GM21360 (cell line): ENCODE results near the gene NCBP2L.

Experiments used
- ATAC-seq: cut with Tn5 transposase; IDR thresholded peaks from one replicate; pipeline ENCODE4 v1.9.1; 2021; ENCODE audit warnings: mild to moderate bottlenecking, moderate library complexity; ENCODE audit not compliant: unreplicated experiment

The NCBP2L gene

GRCh38 chrX:107777536-107777832 lies at the start of gene NCBP2L:
Gene NCBP2L (plus strand): TSS chrX:107777733. CDS start chrX:107794221, 16,488 bp downstream.
- ATAC-seq = no peak

DNA sequence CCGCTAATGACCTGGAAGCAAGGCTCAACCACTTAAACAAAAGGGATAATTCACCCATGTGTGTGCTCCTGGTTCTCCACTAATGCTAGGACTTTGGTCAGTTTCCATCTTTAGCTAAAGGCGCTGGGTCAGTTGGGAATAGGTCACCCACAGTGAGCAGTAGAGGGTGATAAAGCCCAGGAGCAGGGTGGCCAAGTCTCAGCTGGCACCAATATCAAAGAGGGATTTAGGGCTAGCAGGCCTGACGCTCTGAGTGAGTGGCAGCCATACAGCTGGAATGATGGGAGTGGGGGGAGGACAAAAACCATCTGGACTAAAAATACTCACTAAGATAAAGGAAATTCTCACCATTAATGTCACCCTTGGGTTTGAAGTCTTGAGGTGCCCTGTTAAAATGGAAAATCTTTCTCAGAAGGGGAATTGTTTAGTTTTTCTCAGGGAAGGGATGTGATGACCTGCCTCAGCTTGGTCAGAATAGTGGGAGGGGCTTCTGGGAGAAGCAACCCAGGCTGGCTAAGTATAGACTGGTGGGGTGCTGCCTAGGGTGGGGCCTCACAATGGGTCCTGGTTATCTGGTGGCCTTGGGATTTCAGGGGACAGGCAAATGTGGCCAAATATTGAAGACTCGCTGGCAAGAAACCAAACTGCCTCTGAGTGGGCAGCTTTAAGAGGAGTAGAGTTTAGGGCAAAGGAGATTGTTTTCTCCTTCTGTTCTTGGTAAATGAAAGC lies 49.0 kb upstream of the NCBP2L start:
- no peak for ATAC-seq

- peak; percentile 84 for ATAC-seq
Measured at GRCh38 chrX:107729558-107730297, 47.8 kb upstream of the NCBP2L start.

DNA sequence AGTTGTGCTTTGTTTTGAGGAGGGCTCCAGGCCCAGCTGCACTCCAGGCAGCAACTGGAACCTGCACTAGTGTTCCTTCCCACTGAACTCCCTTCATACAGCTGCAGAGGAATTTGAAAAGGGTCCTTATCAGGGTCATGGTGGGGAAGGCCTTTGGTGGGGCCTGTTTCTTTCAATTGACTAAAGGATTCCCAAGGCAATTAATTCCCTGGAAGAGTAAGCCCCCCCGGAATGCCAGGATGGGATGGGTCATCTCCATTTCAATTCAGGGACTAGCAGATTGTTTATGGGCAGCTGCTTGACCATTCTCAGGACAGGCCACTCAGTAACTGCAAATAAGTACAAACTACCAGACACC lies 47.3 kb upstream of the NCBP2L start:
- ATAC-seq = no peak

DNA sequence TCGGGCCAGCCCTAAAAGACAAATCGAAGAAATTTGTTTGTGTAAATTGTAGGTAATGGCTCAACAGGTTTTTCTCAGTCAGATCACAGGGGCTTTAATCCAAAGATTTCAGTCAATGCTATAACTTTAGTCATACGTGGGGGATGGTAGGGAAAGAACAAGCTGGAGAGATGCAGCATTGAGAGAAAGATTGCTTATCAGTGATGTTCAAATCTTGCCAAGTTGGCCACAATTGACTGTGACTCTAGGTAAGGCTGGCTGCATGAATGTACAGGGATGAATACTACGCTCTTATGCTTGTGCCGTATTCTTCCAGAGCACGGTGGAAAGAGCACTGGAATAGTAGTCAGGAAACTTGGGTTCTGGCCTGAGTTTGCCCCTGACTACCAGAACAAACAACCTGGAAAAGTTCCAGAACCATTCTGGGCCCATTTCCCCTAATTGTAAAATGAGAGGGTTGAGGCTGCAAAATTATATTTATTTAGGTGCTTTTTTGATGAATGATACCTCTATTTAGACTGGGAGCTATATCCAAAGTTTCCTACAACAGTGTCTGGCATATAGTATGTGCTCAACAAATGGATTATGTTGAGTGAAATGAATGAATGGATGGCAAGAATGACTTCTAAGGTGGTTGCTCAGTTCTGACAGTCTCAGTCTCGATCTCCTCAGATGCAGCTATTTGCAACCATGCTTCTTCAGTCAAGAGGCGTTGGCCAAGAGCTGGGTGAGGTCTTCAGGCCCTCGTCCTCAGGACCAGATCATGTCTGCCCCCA lies 46.4 kb upstream of the NCBP2L start:
- no peak for ATAC-seq

GRCh38 chrX:107731831-107732502 lies 45.6 kb upstream of the NCBP2L start:
- no peak for ATAC-seq

DNA sequence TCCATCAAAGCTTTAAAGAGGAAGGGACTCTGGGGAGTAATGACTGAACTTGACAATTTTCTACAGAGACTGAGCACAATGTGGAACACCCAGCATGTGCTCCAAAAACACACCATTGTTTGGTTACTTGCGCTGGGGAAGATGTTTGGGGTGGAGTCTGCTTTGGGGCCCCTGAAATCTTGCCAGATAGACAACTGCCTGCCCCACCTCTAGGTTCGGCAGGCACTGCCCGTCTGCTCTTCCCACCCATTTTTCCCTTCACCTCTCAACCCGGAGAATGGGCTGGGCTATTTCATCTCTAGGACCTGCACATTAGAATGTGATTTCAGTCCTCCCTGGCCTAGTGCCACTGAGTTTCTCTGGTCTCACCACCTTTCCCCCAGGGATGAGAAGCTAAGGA lies 43.8 kb upstream of the NCBP2L start:
- no peak for ATAC-seq

- no peak for ATAC-seq
Measured at GRCh38 chrX:107734646-107735045, 42.9 kb upstream of the NCBP2L start.

DNA sequence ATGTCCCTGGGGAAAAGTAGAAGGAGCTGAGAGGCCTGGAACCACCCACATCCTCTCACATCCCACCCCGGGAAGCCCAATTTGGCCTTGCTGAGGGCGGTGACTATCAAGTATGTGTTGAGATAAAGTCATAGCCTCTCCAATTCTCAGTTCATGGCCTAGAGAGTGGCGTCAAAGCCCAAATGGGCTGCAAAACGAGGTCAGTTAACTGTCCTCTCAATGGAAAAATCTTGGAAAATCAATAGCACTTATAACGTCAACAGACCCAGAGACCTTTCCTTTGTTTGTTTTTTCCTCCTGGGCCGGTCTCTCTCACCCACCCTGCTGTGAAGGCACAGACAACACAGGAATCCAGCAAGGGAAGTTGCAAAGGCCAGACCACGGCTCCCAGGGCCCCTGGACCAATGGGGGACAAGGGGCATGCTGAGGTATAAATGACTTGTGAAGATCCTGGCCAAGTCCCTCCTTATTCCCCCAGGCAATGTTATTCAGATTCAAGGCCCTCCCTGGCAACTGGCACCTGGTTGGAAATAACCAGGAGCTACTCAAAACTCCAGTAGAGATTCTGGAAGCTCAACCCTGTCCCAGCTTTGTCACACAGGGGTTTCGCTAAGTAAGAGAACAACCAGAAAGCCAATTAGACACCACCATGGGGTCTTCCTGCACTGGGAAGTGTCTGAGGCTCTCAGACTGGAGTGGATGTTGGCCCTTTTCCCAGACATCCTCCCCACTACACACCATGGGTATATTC lies 40.6 kb upstream of the NCBP2L start:
- ATAC-seq = no peak

DNA sequence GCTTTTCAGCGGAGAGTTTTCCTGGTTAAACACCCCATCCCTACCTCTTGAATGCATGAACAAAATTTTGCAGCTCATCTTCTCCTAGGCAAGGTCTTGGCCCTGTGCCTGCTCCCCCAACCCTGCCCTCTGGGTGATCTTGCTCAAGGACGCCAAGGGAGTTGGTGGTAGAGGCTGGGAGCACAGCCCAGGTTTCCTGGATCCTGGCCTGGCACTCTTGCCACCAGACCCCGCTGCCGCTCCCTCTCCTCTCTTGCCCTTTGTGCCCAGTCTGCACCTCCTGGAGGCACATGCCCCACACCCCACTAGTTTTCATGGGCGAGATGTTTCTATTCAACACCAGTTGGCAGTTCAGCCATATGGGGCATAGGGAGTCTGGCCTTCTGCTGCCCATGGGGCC lies 39.3 kb upstream of the NCBP2L start:
- ATAC-seq = no peak

- ATAC-seq = no peak
Measured at GRCh38 chrX:107738768-107739167, 38.8 kb upstream of the NCBP2L start.

GRCh38 chrX:107739541-107739940 lies 38.0 kb upstream of the NCBP2L start:
- ATAC-seq = no peak

DNA sequence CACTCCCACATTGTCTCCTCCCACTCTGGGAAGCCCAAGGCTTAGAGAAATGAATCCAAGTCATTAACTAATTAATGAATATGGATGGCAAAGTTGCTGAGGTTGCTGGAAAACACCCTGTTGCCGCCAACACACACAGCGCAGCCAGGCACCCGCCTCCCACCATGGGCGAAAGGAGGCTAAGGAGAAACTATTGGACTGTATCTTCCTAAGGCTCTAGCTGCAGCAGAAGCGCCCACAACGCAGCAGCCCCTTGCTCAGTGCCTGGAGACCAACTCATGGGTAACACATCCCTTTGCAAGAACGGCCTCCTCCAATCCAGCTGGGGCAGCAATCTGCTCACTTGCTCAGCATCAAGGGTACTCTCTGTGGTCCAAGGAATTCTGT lies 36.1 kb upstream of the NCBP2L start:
- ATAC-seq = peak; percentile 9

DNA sequence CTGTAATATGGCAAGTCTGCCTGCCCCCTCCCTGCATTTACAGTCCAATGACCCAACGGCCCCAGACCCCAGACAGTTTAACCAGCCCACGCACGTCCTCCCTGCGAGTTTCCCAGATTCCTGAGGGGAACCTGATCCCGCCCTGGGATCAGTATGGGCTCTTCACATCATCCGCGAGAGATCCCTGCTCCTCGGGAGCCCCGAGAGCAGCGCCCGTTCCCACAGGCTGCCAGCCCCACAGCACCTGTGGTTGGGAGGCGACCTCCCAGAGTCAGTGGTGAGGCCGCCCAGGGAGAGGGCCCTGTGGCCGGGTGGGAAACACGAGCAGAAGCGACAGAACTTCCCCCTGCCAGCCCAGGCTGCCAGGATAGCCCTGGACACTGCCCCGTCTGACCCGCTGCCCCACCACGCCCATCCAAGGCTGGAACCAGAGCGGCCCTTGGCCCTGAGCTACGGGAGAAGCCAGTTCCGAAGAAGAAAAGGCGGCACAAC lies 34.8 kb upstream of the NCBP2L start:
- ATAC-seq = no peak

DNA sequence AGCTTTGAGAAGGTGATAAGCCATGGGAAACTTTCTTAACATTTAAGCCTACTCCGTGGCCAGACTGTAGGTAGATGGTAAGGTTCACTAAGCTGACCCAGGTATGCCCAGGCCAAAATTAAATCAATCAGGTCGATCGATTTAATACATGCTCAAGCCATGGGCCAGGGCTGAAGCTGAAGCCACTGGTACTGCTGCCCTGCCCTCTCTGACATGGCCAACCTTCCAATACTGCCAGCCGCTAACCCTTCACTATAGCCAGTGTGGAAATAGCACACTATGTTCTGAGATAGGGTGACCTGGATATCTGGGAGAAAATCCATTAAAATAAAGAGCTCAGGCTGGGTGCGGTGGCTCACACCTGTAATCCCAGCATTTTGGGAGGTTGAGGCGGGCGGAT lies 33.5 kb upstream of the NCBP2L start:
- ATAC-seq = no peak

DNA sequence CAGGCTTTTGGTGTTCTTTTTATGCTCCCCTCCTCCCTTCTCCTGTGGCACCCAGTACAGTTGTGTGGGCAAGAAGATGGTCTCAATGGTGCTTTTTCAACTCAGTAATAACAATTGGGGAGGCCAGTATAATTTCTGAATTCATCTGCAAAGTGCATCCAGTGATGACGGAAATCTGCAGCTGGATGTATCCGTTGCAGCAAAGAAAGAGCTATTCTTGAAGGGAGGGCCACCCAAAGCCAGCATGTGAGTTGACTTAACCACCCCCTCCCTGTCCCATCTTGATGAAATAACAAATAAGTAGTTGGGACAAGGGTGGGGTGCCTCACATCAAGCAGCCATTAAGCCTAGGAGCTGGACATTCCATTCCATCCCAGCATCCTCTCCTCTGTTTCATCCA lies 32.7 kb upstream of the NCBP2L start:
- no peak for ATAC-seq

- no peak for ATAC-seq
Measured at GRCh38 chrX:107747596-107748161, 29.9 kb upstream of the NCBP2L start.

- ATAC-seq = no peak
Measured at GRCh38 chrX:107748506-107748905, 29.0 kb upstream of the NCBP2L start.

- ATAC-seq = no peak
Measured at GRCh38 chrX:107750263-107750662, 27.3 kb upstream of the NCBP2L start.

GRCh38 chrX:107750861-107751445 lies 26.6 kb upstream of the NCBP2L start:
- no peak for ATAC-seq
